NK-92 treated with Interleukin-12 subunit alpha and Interleukin-12 subunit beta, amount 100 ng/mL, for 24 hours (cell line): ENCODE data around the gene WDFY1.
"Not testable (repeated sequence)": the region's sequence is repeated elsewhere in the genome, so short reads cannot be mapped to it uniquely, and the experiment has no call there.

ENCODE experiments used
- DNase-seq: peaks from one replicate; lab custom pipeline; 2025; lab: John Stamatoyannopoulos, UW

The WDFY1 gene

DNA sequence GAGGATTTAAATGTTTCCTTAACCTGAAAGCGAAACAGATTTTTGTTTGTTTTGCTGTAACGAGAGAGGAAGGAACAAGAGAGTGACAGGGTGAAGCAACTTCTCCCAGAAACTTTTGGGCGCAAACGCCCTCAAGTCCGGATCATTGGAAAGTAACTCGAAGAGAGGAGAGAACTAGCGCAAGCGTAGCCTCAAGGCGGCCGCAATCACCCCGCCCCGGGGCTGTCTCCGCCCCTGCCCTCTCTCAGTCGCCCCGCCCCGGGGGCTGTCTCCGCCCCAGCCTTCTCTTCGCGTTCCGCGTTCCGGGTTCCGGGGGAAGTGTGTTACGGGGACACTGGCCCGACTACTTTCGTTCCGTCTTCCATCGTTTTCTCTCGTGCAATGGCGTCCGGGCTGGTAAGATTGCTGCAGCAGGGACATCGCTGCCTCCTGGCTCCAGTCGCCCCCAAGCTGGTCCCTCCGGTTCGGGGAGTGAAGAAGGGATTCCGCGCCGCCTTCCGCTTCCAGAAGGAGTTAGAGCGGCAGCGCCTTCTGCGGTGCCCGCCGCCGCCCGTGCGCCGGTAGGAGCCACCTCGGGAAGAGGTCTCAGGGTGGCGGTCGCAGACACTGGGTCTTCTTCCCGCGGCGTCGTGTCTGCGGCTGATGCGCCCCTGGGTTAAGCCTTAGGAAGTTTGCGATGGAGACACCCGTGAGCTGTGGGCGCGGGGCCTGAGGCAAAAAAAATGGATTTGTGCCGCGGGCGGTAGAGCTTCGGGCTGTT is 12.1 kb upstream of the WDFY1 start, which contains the start of gene MRPL44:
Gene MRPL44, plus strand, starts transcription at position 372 of the 760 bp plus-strand sequence. Its CDS starts 10 bp downstream, at position 382.
- peak; percentile 92 for DNase-seq

DNA sequence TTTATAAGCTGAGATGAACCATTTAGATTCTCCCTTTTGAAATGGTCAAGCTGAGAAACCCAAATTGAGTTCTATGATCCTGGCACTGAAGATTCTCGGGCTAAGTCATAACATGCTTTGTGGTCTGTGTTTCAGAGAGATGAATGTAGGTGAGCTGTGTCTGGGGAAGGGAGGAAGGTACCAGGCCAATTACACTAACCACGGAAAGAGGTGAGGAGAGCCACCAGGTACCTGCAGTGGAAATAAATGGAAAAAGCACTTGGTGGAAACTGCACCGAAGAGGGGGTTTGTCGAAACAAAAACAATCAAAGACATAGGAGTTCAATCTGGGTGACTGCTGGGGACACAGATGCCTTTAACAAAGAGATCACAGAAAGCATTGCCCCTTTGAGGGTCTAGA is 11.2 kb upstream of the WDFY1 start:
- no peak for DNase-seq

GRCh38 chr2:223954401-223954800 is 9.3 kb upstream of the WDFY1 start:
- DNase-seq, result no peak

DNA sequence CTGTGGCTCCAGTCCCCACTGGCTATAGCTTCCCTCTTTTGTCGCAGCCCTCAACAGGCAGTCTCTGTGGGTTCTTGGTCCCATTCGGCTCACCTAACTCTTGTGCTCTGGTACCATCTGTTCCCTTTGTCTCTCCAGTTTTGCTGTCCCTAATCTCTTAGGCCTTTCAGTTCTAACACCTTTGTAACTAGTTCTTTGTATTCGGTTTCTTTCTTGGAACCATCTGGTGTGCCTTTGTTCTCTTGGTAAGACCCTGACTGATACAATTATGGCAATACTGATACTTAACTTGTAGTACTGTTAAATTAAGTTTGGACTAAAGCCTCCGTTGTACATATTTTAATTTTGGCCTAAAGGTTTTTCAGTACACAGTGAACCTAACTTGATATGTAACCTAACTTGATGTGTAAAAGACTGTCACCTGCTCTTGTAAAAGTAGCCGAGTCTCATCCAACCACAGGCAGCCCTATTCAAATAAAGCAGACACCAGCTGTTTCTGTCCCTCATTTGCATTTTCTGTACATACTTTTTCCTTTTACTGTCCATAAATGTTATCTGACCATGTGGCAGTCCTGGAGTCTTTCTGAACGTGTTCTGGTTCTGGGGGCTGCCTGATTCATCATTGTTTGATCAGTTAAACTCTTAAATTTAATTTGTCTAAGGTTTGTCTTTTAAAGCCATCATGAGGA is 7.3 kb upstream of the WDFY1 start:
- DNase-seq, result no peak

DNA sequence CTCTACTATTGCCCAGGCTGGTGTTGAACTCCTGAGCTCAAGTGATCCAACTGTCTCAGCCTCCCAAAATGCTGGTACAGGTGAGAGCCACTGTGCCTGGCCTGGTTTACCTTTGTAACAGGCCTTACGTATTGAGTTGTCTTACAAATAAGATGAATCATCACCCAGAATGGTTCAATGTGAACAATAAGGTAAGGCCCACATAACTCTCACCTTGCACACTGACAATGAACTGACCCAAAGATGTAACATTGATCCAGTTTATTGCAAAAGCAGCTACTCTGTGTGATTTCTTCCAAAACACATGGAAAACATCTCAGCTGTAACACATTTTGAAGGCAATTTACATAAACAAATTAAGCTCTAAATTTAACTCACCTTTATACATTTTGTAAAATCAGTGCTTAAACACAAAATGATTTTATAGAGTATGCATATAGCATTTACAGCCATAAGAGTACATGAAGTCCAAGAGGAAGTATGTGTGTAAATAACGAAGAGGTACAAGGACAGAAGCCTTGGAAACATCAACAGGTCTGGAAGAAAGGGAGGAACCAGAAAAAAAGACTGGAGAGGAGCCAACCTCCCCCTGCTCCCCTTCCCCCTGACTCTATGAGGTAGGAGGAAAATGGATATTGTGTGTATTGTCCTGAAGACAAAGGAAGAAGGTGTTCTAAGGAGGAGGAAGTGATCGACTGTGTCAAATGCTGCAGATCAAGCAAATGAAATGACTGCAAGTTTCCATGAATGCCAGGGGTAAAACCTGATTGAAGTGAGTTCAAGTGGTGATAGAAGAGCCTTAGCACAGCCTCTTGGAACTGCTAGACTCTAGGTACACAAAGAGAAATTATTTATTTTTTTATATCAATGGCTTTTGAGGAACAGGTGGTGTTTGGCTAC is 5.6 kb upstream of the WDFY1 start:
- no peak for DNase-seq

DNA sequence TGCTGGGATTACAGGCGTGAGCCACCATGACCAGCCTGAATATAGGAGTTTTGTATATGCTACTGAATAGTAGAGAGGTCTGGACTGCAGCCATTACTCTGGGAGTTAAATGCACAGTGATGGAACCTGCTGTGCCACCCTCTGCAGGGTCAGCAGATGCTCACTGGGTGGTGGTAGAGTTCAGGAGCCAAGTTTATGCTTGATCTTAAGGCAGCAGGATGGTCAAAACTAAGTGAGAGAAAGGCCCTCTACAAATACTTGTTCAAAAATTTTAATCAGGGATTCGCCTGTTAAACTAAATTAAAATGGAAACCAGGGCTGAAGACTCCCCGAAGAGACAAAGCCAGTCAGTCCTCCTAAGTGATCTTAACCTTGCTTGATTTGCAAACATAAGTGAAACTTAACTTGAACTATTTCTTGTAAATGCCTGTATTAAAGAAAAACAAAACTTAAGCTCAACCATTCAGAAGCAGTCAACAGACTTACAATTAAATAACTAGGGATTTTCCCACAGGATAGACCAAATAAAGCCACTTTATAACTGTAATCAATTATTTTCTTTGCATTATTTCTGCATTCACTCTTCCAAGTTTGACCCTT is 4.2 kb upstream of the WDFY1 start:
- no peak for DNase-seq

DNA sequence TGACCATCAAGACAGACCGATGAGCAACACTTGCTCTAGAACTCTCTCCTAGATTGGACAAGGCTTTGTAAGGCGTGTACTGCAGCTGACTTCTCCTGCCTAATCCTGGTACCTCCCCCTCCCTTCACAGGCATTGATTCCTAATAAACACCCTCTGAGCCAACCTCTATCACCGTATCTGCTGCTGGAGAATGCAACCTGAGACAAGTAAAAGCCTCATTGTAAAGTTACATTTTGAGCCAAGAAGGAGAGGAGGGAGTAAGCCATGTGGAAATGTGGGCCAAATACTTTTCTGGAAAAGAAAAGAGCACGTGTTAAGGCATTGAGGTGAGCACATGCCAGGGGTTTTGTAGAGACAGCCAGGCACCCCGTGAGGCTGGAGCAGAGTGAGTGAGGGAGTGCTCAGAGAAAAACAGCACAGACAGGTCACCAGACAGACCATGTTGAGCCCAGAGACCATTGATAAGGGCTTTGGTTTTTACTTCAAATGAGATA is 2.6 kb upstream of the WDFY1 start:
- DNase-seq, result no peak

- no peak for DNase-seq
Measured at GRCh38 chr2:223945755-223946154, 620 bp upstream of the WDFY1 start.

DNA sequence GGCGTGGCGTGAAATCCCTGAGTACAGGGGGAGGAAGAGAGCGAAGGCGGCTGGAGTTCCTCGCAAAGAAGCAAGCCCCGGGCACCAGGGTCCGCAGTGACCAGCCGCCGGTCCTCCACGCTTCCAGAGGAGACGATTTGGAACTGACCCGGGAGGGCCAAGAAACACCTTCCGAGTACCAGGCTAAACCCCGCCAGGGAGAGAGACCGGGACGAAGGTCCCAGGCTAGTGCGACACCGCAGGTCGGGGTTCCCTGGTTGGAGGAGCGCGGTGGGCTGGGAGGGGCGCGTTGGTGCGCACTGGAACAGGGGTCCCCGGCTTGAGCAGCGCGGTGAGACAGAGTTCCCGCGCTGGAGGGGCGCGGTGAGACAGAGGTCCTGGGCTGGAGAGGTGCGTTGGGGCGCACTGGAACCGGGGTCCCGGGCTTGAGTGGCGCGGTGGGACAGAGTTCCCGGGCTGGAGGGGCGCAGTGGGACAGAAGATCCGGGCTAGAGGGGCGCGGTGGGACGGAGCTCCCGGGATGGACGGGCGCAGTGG is 901 bp downstream of the WDFY1 start:
- DNase-seq, result no peak

DNA sequence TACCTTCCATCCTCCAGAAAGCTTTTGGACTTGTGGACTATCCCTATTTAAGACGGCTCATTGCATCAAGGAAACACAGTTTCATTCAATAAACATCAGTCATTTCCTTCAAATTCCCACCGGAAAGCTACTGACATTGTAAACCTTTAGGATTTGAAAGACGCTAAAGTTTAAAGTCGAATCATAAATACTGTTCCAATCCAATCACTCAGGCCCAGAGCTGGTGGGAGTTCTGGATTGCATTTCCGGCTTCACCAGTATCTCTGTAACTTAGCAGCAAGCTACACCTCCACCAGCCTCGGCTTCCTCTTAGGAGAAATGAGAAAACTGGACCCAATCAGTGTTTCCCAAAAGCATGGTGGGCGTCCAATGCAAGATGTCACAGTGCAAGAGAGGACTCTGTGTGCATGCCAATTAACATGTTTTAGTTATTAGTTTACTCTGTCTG is 1.6 kb downstream of the WDFY1 start:
- no peak for DNase-seq

GRCh38 chr2:223943135-223943534 is 2.0 kb downstream of the WDFY1 start:
- DNase-seq, result no peak

GRCh38 chr2:223941579-223942277 is 3.4 kb downstream of the WDFY1 start:
- peak; percentile 83 for DNase-seq

GRCh38 chr2:223939438-223939837 is 5.7 kb downstream of the WDFY1 start:
- not testable (repeated sequence) for DNase-seq

DNA sequence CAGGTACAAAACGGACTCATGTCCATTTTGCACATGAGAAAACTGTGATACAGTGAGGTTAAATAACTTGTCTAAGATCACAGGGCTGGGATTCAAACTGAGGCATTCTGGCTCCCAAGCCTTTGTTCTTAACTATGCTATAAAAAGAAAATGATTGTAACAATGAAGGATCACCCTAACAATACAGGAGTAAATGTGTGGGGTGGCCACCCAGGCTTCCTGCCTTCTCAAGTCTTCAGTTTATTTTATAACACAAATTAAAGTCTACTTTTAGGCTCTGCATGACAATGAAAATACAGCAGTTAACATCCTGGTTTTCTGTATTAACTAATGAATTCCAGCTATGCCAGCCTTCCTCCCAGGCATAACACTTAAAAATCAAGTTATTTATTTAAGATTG is 7.6 kb downstream of the WDFY1 start:
- no peak for DNase-seq

GRCh38 chr2:223936862-223937326 is 8.2 kb downstream of the WDFY1 start:
- DNase-seq, result no peak

DNA sequence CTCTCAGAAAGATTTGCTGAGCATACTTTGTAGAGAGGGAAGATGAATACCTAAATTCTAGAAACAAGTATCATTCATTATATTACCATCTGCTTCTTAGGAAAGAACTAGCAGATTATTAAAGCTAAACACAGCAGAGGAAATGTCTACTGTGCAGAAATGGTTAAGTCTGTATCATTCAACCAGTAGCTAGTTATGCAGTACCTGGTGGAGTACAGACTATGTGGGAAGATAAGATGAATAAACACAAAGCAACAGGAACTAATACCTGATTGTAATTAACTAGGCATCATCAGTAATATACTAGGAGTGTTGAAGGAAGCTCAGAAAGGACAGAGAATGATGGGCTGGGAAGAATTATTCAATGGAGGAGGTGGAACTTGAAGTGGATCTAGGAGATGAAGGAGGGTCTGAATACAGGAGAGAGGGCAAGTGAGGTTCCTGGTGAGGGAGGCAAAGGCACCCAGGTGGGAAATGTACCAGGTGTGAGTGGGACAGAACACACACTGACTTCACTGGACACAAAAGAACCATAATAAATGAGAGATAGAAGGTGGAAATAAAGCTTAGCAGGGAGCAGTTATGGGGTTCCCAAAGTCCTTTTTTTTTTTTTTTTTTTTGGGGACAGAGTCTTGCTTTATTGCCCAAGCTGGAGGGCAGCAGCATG is 9.5 kb downstream of the WDFY1 start:
- no peak for DNase-seq

DNA sequence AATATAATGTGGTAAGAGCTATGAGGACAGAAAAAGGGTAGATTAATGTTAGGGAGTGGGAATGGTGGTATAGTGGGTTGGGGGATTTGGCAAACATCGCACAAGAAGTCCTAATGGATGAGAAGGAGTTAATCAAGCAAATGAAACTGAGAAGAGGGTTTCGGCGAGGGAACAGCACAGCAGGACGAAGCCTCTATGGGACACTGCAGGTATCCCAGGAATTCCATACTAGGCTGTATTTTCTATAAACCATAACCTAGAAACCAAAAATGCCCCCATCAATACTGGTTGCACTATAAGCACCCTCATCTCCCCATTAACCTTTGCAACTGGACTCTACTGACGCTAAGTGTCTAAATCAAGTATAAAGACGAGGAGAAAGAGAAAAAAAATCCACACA is 10.3 kb downstream of the WDFY1 start:
- DNase-seq, result no peak

GRCh38 chr2:223932816-223933800 is 12.0 kb downstream of the WDFY1 start:
- DNase-seq, result no peak
